ENCODE measurements around the gene SCARF2.

SCARF2 gene

DNA sequence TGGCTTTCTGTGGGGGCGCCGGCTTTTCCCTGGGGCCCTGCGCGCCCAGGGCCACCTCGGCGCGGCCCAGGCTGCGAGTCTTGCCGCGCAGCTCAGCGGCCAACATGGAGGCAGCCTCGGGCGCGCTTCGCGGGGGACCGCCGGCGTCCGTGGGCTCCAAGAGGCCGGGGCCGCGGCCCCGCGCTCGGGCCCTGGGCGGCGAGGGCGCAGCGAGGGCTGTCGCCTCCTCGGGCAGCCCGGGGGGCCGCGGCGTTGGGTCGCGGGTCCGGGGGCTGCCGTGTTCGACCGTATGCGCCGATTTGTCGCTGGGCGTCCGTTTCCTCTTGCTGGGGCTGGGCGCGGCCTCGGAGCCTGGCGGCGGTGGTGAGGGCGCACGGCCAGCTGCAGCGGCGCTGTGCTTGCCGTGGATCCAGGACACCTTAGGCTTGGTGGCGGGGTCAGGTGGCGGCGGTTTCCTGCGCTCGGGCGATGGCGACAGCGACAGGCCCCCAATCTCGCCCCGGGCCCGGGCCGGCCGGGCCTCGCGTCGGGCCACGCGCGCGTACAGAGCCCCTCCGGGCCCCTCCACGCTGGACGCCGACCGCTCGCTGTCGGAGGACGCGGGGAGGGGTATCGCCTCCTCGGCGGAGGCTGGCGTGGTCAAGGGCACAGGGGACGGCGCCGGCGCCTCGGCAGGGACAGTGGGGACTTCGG is 11.9 kb downstream of the SCARF2 start:
- no peak for ATAC-seq (ENCODE audit: insufficient read depth, low read depth)
- no peaks in the 10 kb centered on the region for H3K36me3 ChIP-seq (ENCODE audit: insufficient read depth, low read length)
- H3K9ac ChIP-seq (ENCODE audit: low read depth, low read length): no peak overlapping the region
- TF ChIP-seq EZH2 (IDR thresholded peaks at IDR 0.05; ENCODE audit: borderline replicate concordance, low read depth, low read length, severe bottlenecking): no peak
- TF ChIP-seq, protein P1, sequence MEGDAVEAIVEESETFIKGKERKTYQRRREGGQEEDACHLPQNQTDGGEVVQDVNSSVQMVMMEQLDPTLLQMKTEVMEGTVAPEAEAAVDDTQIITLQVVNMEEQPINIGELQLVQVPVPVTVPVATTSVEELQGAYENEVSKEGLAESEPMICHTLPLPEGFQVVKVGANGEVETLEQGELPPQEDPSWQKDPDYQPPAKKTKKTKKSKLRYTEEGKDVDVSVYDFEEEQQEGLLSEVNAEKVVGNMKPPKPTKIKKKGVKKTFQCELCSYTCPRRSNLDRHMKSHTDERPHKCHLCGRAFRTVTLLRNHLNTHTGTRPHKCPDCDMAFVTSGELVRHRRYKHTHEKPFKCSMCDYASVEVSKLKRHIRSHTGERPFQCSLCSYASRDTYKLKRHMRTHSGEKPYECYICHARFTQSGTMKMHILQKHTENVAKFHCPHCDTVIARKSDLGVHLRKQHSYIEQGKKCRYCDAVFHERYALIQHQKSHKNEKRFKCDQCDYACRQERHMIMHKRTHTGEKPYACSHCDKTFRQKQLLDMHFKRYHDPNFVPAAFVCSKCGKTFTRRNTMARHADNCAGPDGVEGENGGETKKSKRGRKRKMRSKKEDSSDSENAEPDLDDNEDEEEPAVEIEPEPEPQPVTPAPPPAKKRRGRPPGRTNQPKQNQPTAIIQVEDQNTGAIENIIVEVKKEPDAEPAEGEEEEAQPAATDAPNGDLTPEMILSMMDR (IDR thresholded peaks at IDR 0.05; ENCODE audit: borderline replicate concordance, extremely low read depth, low read length, poor library complexity, severe bottlenecking): no peak
- no peaks in the 10 kb centered on the region for H3K9me3 ChIP-seq (ENCODE audit: insufficient read depth, low read length, severe bottlenecking)
- DNase-seq: no peak
- no peaks in the 10 kb centered on the region for H3K27me3 ChIP-seq (ENCODE audit: insufficient read depth, low read length, poor library complexity)
- H3K4me2 ChIP-seq (ENCODE audit: insufficient read depth, low read length): no peak overlapping the region
- H4K20me1 ChIP-seq (ENCODE audit: insufficient read depth, low read length): peaks cover 8% of the 10 kb centered on the region; the same call in 1 of the 2 replicates
- H3K4me1 ChIP-seq (ENCODE audit: insufficient read depth, low read length): peaks cover 23% of the 10 kb centered on the region
- H2AFZ ChIP-seq (ENCODE audit: low read depth, low read length): no peak overlapping the region
- H3K4me3 ChIP-seq (ENCODE audit: low read depth in 1 of 2, low read length in 2 of 2): no peak overlapping the region
- H3K27ac ChIP-seq (ENCODE audit: low read length): no peak overlapping the region
- H3K79me2 ChIP-seq (ENCODE audit: insufficient read depth, low read length): no peaks in the 10 kb centered on the region

DNA sequence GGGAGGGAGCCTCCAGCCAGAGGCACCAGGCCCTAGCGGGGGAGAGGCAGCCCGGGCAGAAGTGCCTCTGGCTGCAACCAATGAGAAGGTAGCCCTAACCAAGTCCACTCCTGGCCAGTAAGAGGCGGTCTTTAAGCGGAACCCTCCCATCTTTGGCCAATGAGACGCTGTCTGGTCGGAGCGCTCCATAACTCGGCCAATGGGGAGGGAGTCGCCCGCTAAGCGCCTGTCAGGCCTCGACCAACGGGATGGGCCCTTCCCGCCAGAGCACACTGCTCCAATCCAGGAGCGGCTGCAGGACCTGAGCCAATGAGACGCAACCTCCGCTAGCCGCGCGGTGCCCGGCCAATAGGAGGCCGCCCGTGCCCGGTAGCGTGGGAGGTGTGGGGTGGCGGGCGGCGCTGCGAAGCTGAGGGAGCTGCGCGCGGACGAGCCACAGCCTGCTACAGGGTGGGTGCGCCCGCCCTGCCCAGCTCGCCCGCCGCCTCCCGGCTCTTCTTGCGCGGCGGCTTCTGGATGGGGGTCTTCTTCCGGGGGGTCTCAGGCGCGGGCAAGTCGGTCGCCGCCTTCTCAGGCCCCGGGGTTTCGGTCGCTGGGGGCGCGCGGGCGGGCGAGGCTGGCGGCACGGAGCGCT is 12.6 kb downstream of the SCARF2 start:
- peaks cover 8% of the 10 kb centered on the region; the same call in 1 of the 2 replicates for H4K20me1 ChIP-seq (ENCODE audit: insufficient read depth, low read length)
- H2AFZ ChIP-seq (ENCODE audit: low read depth, low read length): no peak overlapping the region
- H3K27me3 ChIP-seq (ENCODE audit: insufficient read depth, low read length, poor library complexity): no peaks in the 10 kb centered on the region
- no peaks in the 10 kb centered on the region for H3K9me3 ChIP-seq (ENCODE audit: insufficient read depth, low read length, severe bottlenecking)
- TF ChIP-seq EZH2 (IDR thresholded peaks at IDR 0.05; ENCODE audit: borderline replicate concordance, low read depth, low read length, severe bottlenecking): no peak
- TF ChIP-seq, protein P1 (IDR thresholded peaks at IDR 0.05; ENCODE audit: borderline replicate concordance, extremely low read depth, low read length, poor library complexity, severe bottlenecking): no peak
- peaks cover 23% of the 10 kb centered on the region for H3K4me1 ChIP-seq (ENCODE audit: insufficient read depth, low read length)
- no peak overlapping the region for H3K4me3 ChIP-seq (ENCODE audit: low read depth in 1 of 2, low read length in 2 of 2)
- no peaks in the 10 kb centered on the region for H3K79me2 ChIP-seq (ENCODE audit: insufficient read depth, low read length)
- no peak for DNase-seq
- H3K4me2 ChIP-seq (ENCODE audit: insufficient read depth, low read length): no peak overlapping the region
- H3K27ac ChIP-seq (ENCODE audit: low read length): no peak overlapping the region
- H3K36me3 ChIP-seq (ENCODE audit: insufficient read depth, low read length): no peaks in the 10 kb centered on the region
- ATAC-seq (ENCODE audit: insufficient read depth, low read depth): no peak
- no peak overlapping the region for H3K9ac ChIP-seq (ENCODE audit: low read depth, low read length)

DNA sequence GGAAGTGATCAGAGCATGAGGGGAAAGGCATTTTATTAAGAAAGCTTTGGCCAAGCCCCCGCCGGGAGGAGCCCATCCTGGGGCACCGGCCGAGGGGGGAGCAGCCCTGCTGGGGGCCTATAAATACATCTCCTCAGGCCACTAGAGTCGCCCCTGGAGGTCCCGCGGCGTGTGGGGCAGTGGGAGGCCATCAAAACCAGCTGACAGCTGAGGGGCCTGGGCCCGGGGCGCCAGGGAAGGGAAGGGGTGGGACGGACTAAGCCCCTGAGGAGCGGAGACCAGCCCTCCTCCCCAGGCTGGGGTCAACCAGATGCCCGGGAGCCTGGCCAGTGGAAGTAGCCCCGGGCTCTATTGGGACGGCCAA is 13.1 kb downstream of the SCARF2 start:
- Histone ChIP-seq H4K20me1 (ENCODE audit: insufficient read depth, low read length) (peaks cover 8% of the 10 kb centered on the region; the same call in 1 of the 2 replicates), H3K27ac (ENCODE audit: low read length) (no peak overlapping the region), H3K36me3 (ENCODE audit: insufficient read depth, low read length) (no peaks in the 10 kb centered on the region), H3K9me3 (ENCODE audit: insufficient read depth, low read length, severe bottlenecking) (no peaks in the 10 kb centered on the region), H3K9ac (ENCODE audit: low read depth, low read length) (no peak overlapping the region), H3K79me2 (ENCODE audit: insufficient read depth, low read length) (no peaks in the 10 kb centered on the region), H3K4me3 (ENCODE audit: low read depth in 1 of 2, low read length in 2 of 2) (no peak overlapping the region), H3K27me3 (ENCODE audit: insufficient read depth, low read length, poor library complexity) (no peaks in the 10 kb centered on the region), H3K4me2 (ENCODE audit: insufficient read depth, low read length) (no peak overlapping the region), H3K4me1 (ENCODE audit: insufficient read depth, low read length) (peaks cover 20% of the 10 kb centered on the region), H2AFZ (ENCODE audit: low read depth, low read length) (no peak overlapping the region)
- no peak for TF ChIP-seq EZH2 (IDR thresholded peaks at IDR 0.05; ENCODE audit: borderline replicate concordance, low read depth, low read length, severe bottlenecking)
- TF ChIP-seq, protein P1 (IDR thresholded peaks at IDR 0.05; ENCODE audit: borderline replicate concordance, extremely low read depth, low read length, poor library complexity, severe bottlenecking): no peak
- DNase-seq (no peak), ATAC-seq (ENCODE audit: insufficient read depth, low read depth) (no peak)
